ENCODE measurements around the gene SDR39U1.

Gene SDR39U1

DNA sequence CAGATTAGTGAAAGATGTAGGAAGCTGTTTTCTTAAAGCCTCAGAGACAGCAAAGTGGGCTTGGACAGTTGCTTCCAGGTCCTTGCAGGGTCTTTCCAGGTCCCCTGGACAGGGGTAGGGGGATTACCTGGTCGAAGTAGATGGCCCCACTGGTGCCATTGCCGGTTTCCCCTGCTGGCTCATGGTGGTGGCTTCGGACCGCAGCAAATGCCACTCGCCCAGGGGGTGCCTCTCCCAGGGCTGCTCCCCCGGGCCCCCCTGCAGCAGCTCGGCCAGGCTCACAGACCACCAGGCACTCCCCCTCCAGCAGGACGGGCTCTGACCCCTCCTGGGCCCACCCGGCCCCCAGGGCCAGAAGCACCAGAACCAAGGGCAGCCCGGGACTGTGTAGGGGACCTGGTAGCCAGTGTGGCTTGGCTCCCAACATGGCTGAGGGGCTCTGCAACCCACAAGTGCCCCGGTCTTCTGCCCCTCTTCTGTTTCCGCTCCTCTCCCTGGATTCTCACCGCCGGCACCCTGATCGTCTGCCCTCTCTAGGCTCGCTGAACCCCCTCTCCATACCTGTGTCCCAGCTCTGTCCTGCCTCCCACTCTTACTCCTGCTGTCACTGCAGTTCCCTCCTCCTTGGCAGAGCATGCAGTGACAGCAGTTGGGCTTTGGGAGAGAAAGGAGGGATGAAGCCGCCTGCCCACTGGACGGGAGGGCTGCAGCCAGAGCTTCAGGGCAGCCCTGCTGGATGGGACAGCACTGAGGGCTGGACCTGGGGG lies 13.8 kb downstream of the SDR39U1 start:
- no peak for DNase-seq

- DNase-seq: no peak
Measured at GRCh38 chr14:24427537-24428508, 14.8 kb downstream of the SDR39U1 start.

GRCh38 chr14:24426912-24427536 lies 15.6 kb downstream of the SDR39U1 start:
- no peak for DNase-seq

DNA sequence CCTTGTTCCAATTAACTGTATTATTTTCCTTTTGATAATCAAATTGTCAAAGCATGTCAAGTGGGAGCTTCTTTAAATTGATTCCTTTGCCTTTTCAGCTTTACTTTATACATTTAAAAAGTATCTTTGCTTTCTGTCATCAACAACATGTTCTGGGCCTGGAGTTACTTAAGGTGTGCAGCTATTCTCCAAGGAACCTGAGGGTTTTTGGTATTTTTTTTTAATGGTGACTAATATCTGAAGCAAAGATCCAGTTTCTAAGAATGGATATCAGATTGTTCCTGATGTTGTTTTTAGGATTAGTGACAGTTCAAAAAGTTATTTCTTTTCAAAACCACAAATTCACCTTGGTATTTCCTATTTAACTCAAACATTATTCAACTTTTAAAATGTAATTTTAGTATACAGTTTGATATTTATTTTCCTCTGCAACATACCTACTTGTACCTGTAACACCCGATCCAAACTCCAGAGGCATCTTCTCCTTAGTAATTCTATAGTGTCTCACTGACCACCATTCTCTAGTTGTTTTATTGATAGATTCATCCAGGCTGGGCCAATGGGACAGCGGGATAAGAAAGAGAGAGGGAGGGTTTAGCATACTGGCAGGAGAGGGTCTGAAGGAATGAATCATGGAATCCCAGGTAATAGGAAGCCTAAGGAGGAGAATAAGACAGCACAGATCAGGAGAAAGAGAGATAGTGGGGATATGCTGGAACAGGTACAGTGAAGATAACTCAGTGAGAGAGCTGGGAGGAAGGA lies 16.2 kb downstream of the SDR39U1 start:
- no peak for DNase-seq

GRCh38 chr14:24425704-24426103 lies 16.9 kb downstream of the SDR39U1 start:
- DNase-seq: no peak

- no peak for DNase-seq
Measured at GRCh38 chr14:24422694-24423601, 19.6 kb downstream of the SDR39U1 start.

DNA sequence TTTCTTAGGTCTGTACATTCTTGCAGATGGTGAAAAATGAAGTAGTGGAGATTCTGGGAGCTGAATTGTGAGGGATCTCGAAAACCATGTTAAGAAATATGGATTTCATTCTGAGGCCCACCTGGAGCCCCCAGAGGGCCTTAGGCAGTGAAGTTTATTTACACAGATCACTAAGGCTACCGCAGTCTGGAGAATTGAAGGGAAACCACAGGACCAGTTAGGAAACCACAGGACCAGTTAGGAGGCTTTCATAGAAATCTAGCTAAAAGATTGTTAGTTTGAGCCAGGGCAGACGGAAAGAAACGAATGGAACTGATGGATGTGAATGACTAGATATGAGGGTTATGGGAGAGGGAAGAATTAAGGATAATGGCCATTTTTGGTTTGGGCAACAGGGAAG lies 20.3 kb downstream of the SDR39U1 start:
- DNase-seq: no peak

DNA sequence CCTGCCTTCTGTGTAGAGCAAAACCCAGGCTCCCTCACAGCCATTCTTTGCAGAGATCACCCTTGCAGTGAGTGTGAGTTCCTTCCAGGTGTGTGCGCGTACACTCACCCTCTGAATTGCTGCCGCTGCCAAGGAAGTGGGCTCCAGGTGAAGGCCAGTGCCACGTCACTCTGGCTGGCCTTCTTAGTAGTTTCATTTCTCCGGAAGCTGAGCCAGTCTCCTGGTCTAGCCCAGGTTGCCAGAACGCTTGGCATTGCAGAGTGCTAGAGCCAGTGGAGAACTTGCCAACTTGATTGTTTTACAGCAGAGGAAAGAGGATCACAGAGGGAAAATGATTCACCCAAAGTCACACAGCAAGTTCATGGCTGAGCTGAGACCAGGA lies 24.1 kb downstream of the SDR39U1 start:
- DNase-seq: no peak

DNA sequence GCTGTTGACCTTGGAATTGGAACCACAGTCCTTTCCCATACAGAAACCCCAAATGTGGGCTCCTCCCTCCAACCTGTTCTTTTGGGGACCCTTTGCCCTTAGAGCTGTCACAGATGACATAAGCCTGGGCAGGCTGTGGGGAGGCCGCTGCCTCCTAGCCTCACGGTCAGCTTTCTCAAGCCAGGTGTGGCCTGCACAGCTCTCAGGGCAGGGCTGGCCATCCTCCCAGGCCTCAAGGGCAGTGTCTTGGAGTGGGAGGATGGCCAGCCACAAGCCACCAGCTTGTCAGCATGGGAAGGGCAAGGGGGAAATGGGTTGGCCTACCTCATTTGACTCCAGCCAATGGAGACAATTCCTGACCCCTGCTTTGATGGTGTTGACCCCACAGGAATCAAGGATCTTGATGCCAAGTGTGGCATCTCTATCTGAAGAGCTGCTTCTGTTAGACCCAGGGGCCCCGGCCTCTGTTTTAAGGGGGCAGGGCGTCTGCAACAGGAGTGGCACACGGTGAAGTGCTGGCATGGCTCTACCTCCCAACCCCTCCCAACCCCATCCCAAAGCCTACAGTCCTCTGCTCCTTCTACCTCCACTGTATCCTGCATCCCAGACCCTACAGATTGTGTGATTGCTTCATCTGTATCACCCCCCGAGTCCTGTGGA lies 24.6 kb downstream of the SDR39U1 start:
- no peak for DNase-seq

DNA sequence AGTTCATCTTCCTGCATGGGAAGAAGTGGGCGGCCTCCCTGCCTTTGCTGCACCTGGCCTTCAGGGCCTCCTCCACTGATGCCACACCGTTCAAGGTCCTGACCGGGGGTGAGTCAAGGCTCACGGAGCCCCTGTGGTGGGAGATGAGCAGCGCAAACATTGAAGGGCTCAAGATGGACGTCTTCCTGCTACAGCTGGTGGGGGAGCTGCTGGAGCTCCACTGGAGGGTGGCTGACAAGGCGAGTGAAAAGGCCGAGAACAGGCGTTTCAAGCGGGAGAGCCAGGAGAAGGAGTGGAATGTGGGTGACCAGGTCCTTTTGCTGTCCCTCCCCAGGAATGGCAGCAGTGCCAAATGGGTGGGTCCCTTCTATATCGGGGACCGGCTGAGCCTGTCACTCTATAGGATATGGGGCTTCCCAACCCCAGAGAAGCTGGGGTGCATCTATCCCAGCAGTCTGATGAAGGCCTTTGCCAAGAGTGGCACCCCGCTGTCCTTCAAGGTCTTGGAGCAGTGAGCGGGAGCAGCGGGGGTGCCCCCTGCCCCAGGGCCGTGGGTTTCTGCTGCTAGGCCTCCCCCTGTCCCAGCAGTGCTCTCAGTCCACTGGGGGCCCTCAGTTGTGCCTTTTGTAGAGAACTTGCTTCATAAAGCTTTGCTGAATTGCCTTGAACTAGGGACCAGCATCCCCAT lies 25.5 kb downstream of the SDR39U1 start:
- no peak for DNase-seq

- DNase-seq: no peak
Measured at GRCh38 chr14:24416254-24416931, 26.2 kb downstream of the SDR39U1 start.

DNA sequence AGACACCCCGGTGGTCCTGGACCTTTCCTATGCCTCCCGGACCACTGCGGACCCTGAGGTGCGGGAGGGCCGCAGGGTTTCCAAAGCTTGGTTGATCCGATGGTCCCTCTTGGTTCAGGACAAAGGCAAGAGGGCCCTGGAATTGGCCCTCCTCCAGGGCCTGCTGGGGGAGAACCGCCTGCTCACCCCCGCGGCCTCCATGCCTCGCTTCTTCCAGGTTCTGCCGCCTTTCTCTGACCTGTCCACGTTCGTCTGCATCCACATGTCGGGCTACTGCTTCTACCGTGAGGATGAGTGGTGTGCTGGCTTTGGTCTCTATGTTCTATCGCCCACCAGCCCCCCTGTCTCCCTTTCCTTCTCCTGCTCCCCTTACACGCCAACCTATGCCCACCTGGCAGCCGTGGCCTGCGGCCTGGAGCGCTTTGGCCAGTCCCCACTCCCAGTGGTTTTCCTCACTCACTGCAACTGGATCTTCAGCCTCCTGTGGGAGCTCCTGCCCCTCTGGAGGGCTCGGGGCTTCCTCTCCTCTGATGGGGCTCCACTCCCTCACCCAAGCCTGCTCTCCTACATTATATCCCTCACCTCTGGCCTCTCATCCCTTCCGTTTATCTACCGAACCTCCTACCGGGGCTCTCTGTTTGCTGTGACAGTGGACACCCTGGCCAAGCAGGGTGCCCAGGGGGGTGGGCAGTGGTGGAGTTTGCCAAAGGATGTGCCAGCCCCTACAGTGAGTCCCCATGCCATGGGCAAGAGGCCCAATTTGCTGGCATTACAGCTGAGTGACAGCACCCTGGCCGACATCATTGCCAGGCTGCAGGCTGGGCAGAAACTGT lies 26.9 kb downstream of the SDR39U1 start:
- no peak for DNase-seq

- no peak for DNase-seq
Measured at GRCh38 chr14:24414732-24415420, 27.7 kb downstream of the SDR39U1 start.

- DNase-seq: no peak
Measured at GRCh38 chr14:24414077-24414476, 28.5 kb downstream of the SDR39U1 start.

DNA sequence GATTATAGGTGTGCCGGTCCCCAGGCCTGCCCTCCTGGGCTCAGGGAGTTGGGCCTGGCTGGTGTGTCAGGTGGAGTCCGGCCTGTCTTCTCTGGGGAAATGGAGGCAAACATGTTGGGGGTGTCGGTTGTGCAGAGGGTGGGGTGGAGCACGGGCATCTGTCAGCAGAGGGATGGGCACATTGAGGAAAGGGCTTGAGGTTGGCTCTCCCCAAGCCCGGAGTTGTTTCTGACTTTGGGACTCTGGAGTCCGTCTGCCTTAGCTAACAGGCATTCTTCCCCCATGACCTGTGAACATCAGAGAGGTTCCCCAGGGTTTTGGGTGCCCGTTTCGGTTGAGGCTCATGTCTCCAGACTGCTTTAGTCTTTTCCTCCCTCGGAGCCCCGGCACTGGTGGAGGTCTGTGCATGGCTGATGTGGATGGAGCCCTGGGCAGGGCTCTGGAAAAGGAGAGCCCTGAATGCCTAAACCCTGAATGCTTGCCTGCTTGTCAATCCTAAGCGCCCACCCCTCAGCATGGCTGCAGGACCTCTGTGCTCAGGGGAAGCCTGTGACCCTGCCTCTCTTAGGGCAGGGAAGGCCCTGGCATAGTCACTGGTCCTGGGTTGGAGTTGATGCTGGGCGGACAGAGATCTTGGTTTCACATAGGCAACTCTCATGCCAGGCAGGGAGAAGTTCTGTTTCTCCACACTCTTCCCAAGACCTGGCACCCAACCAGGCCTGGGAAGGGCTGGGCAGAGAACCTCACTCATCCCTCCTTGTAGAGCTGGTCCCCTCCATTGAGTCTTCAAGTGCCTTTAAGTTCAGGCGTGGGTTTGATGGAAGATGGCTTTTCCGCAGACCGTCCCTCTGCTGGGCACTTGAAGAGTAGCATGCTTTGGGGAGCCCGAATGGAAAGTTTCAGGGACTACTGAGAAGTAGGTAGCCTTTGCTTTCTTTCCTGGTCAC lies 30.9 kb downstream of the SDR39U1 start:
- DNase-seq: no peak

DNA sequence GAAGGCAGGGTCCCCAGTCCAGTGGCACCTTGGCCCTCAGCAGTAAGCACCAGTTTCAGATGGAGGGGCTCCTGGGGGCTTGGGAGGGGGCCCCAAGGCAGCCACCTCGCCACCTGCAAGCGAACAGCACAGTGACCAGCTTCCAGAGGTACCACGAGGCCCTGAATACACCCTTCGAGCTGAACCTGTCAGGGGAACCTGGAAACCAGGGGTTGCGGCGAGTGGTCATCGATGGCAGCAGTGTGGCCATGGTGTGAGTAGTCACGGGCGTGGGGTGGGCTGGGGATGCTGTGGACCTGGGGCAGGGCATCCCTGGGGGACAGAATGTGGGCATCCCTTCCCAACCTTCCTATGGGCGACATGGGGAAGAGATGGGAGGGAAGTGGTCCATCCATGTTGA lies 32.6 kb downstream of the SDR39U1 start:
- DNase-seq: no peak

GRCh38 chr14:24409192-24409591 lies 33.4 kb downstream of the SDR39U1 start:
- no peak for DNase-seq

Data from NCI-H774 (cell line).